ENCODE data around the gene ERC2. TPM values are rescaled to one million over a fixed set of nuclear protein-coding genes. Genes with fewer than 3 reads are reported as not detected.

ERC2 gene
- polyA plus RNA-seq, 1 experiment, result 0.07 TPM

GRCh38 chr3:55591888-55592287, 876.4 kb downstream of the ERC2 start:
- ChIA-PET POLR2A (no interaction called here), CTCF (interaction anchor here (0.5 to 0.9 kb wide), 2 partner anchors 17 to 130 kb away, joined by 3 read pairs; no protein-coding TSS in a partner anchor)
- H3K27me3 ChIP-seq (ENCODE audit: control insufficient read depth, insufficient read depth, low read length), result peaks cover 4% of the 10 kb centered on the region; the same call in 1 of the 2 replicates
- DNase-seq (ENCODE audit: low read depth), result no peak
- H3K36me3 ChIP-seq (ENCODE audit: control insufficient read depth, insufficient read depth, low read length), result no peaks in the 10 kb centered on the region
- H3K4me3 ChIP-seq (ENCODE audit: low read depth, low read length), result no peak overlapping the region
- TF ChIP-seq CTCF (IDR thresholded peaks at IDR 0.05; ENCODE audit: insufficient read depth, low read depth, low read length), result no peak

GRCh38 chr3:55588146-55588765, 880.0 kb downstream of the ERC2 start:
- ChIA-PET CTCF (interaction anchor here (1.6 kb wide), 1 partner anchor 133 kb away, joined by 3 read pairs; no protein-coding TSS in a partner anchor), POLR2A (no interaction called here)
- H3K27me3 ChIP-seq (ENCODE audit: control insufficient read depth, insufficient read depth, low read length), result peaks cover 4% of the 10 kb centered on the region
- no peak for DNase-seq (ENCODE audit: low read depth)
- no peak overlapping the region for H3K4me3 ChIP-seq (ENCODE audit: low read depth, low read length)
- no peak for TF ChIP-seq CTCF (IDR thresholded peaks at IDR 0.05; ENCODE audit: insufficient read depth, low read depth, low read length)
- H3K36me3 ChIP-seq (ENCODE audit: control insufficient read depth, insufficient read depth, low read length), result no peaks in the 10 kb centered on the region

GRCh38 chr3:55585856-55586255, 882.4 kb downstream of the ERC2 start:
- H3K4me3 ChIP-seq (ENCODE audit: low read depth, low read length), result no peak overlapping the region
- ChIA-PET POLR2A (no interaction called here), CTCF (interaction anchor here (1.2 kb wide), 1 partner anchor 12 kb away, joined by 3 read pairs; no protein-coding TSS in a partner anchor)
- H3K36me3 ChIP-seq (ENCODE audit: control insufficient read depth, insufficient read depth, low read length), result no peaks in the 10 kb centered on the region
- TF ChIP-seq CTCF (IDR thresholded peaks at IDR 0.05; ENCODE audit: insufficient read depth, low read depth, low read length), result no peak
- peaks cover 3% of the 10 kb centered on the region for H3K27me3 ChIP-seq (ENCODE audit: control insufficient read depth, insufficient read depth, low read length)
- no peak for DNase-seq (ENCODE audit: low read depth)

- POLR2A ChIA-PET, result no interaction called here
- Histone ChIP-seq H3K27me3 (ENCODE audit: control insufficient read depth, insufficient read depth, low read length) (peaks cover 4% of the 10 kb centered on the region), H3K4me3 (ENCODE audit: low read depth, low read length) (no peak overlapping the region), H3K36me3 (ENCODE audit: control insufficient read depth, insufficient read depth, low read length) (no peaks in the 10 kb centered on the region)
- CTCF ChIA-PET, result no interaction called here
- no peak for DNase-seq (ENCODE audit: low read depth)
- TF ChIP-seq CTCF (IDR thresholded peaks at IDR 0.05; ENCODE audit: insufficient read depth, low read depth, low read length), result no peak
Measured at GRCh38 chr3:55584716-55585368, 883.4 kb downstream of the ERC2 start.

GRCh38 chr3:55584030-55584429, 884.2 kb downstream of the ERC2 start:
- DNase-seq (ENCODE audit: low read depth), result no peak
- Histone ChIP-seq H3K27me3 (ENCODE audit: control insufficient read depth, insufficient read depth, low read length) (peaks cover 2% of the 10 kb centered on the region), H3K36me3 (ENCODE audit: control insufficient read depth, insufficient read depth, low read length) (no peaks in the 10 kb centered on the region), H3K4me3 (ENCODE audit: low read depth, low read length) (no peak overlapping the region)
- no peak for TF ChIP-seq CTCF (IDR thresholded peaks at IDR 0.05; ENCODE audit: insufficient read depth, low read depth, low read length)
- ChIA-PET POLR2A (no interaction called here), CTCF (no interaction called here)
